ENCODE data around the gene APOE.
"Not testable (repeated sequence)": the region's sequence is repeated elsewhere in the genome, so short reads cannot be mapped to it uniquely, and the experiment has no call there.

GRCh38 chr19:44913512-44914432 is 8.2 kb downstream of the APOE start:
- TF ChIP-seq, protein P1, sequence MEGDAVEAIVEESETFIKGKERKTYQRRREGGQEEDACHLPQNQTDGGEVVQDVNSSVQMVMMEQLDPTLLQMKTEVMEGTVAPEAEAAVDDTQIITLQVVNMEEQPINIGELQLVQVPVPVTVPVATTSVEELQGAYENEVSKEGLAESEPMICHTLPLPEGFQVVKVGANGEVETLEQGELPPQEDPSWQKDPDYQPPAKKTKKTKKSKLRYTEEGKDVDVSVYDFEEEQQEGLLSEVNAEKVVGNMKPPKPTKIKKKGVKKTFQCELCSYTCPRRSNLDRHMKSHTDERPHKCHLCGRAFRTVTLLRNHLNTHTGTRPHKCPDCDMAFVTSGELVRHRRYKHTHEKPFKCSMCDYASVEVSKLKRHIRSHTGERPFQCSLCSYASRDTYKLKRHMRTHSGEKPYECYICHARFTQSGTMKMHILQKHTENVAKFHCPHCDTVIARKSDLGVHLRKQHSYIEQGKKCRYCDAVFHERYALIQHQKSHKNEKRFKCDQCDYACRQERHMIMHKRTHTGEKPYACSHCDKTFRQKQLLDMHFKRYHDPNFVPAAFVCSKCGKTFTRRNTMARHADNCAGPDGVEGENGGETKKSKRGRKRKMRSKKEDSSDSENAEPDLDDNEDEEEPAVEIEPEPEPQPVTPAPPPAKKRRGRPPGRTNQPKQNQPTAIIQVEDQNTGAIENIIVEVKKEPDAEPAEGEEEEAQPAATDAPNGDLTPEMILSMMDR (IDR thresholded peaks at IDR 0.05; ENCODE audit: extremely low read depth in 1 of 2, insufficient read depth in 1 of 2, low read depth in 1 of 2, low read length in 2 of 2): not testable (repeated sequence)
- TF ChIP-seq, protein P2, sequence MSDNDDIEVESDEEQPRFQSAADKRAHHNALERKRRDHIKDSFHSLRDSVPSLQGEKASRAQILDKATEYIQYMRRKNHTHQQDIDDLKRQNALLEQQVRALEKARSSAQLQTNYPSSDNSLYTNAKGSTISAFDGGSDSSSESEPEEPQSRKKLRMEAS (IDR thresholded peaks at IDR 0.05; ENCODE audit: insufficient read depth, insufficient read length): not testable (repeated sequence)
- not testable (repeated sequence) for TF ChIP-seq EZH2 (IDR thresholded peaks at IDR 0.05; ENCODE audit: borderline replicate concordance, low read depth, low read length, severe bottlenecking); POLR2A (IDR thresholded peaks at IDR 0.05; ENCODE audit: low read depth, low read length); JUN (IDR thresholded peaks at IDR 0.05; ENCODE audit: borderline replicate concordance, insufficient read depth, insufficient read length, low read depth)

All from endothelial cell of umbilical vein (primary cell).